CD14-positive monocyte (primary cell): ENCODE results near the gene ERG. TPM values are rescaled to one million over a fixed set of nuclear protein-coding genes. Genes with fewer than 3 reads are reported as not detected.

Experiments
- DNase-seq, 3 donors: peaks; one replicate each; pipeline ENCODE4 v3.0.0-alpha.2; 2011 to 2022
- H2AFZ ChIP-seq: 2 replicates; pipeline ENCODE4 v1.6.0; 2012; ENCODE audit warnings: mild to moderate bottlenecking, low read depth, low read length, inconsistent platforms; ENCODE audit not compliant: insufficient read depth, poor library complexity, severe bottlenecking
- H3K27ac ChIP-seq, 2 donors: 1 replicate in 1 of 2; 2 replicates in 1 of 2; pipeline ENCODE4 v1.5.1; 2012 to 2013; ENCODE audit warnings: low read length in 2 of 2, control low read depth in 1 of 2, inconsistent platforms in 1 of 2, low read depth in 1 of 2, mild to moderate bottlenecking in 1 of 2
- H3K27me3 ChIP-seq, 2 donors: one replicate each; pipeline versions ENCODE4 v1.6.0 to v1.6.1; 2011 to 2013; ENCODE audit warnings: low read length in 2 of 2; ENCODE audit not compliant: control insufficient read depth in 2 of 2, insufficient read depth in 2 of 2
- H3K36me3 ChIP-seq, 2 donors: replicated peaks in 1 of 2; 1 replicate in 1 of 2; 2 replicates in 1 of 2; pipeline versions ENCODE4 v1.5.1 to v1.6.1; 2012 to 2013; ENCODE audit warnings: low read length in 2 of 2, control low read depth in 1 of 2, inconsistent platforms in 1 of 2, mild to moderate bottlenecking in 1 of 2; ENCODE audit not compliant: insufficient read depth in 2 of 2, control insufficient read depth in 1 of 2
- H3K4me1 ChIP-seq, 2 donors: 1 replicate in 1 of 2; 2 replicates in 1 of 2; pipeline versions ENCODE4 v1.5.1 to v1.6.1; 2012 to 2013; ENCODE audit warnings: low read length in 2 of 2, control low read depth in 1 of 2, inconsistent platforms in 1 of 2, mild to moderate bottlenecking in 1 of 2, moderate library complexity in 1 of 2; ENCODE audit not compliant: insufficient read depth in 2 of 2, control insufficient read depth in 1 of 2
- H3K4me2 ChIP-seq: replicated peaks from 2 replicates; pipeline ENCODE3; 2012; ENCODE audit warnings: low read length, moderate library complexity, mild to moderate bottlenecking; ENCODE audit not compliant: poor library complexity, severe bottlenecking; ENCODE audit errors: extremely low read depth
- H3K4me3 ChIP-seq, 3 experiments: fragments of 200-600 bp in 1 of 3; sonication (generic) in 1 of 3; replicated peaks in 1 of 3; 1 replicate in 2 of 3; 2 replicates in 1 of 3; pipeline ENCODE4 v1.5.1; 2011 to 2013; ENCODE audit warnings: low read length in 3 of 3, mild to moderate bottlenecking in 3 of 3, control low read depth in 2 of 3, low read depth in 2 of 3, inconsistent platforms in 1 of 3, moderate library complexity in 1 of 3
- H3K79me2 ChIP-seq: 2 replicates; pipeline ENCODE4 v1.6.0; 2012; ENCODE audit warnings: mild to moderate bottlenecking, control low read depth, inconsistent platforms, low read length, moderate library complexity; ENCODE audit not compliant: insufficient read depth
- H3K9ac ChIP-seq: 2 replicates; pipeline ENCODE4 v1.6.0; 2017; ENCODE audit warnings: low read length, mild to moderate bottlenecking; ENCODE audit not compliant: insufficient read depth, poor library complexity, severe bottlenecking
- H3K9me3 ChIP-seq, 2 donors: replicated peaks in 1 of 2; 1 replicate in 1 of 2; 2 replicates in 1 of 2; pipeline versions ENCODE4 v1.5.1 to v1.6.1; 2012 to 2013; ENCODE audit warnings: low read length in 2 of 2, control low read depth in 1 of 2; ENCODE audit not compliant: control insufficient read depth in 1 of 2, insufficient read depth in 1 of 2
- H4K20me1 ChIP-seq: 2 replicates; pipeline ENCODE4 v1.6.0; 2012; ENCODE audit warnings: mild to moderate bottlenecking, low read length, control low read depth, moderate library complexity; ENCODE audit not compliant: insufficient read depth
- H3K27ac Mint-ChIP-seq, 7 donors: one replicate each; pipeline ENCODE4 v1.8.0; 2020; ENCODE audit warnings: mild to moderate bottlenecking in 7 of 7, mixed read lengths in 7 of 7, moderate library complexity in 6 of 7, inconsistent platforms in 2 of 7
- H3K27me3 Mint-ChIP-seq, 3 donors: one replicate each; pipeline ENCODE4 v1.8.0; 2021 to 2022; ENCODE audit warnings: low read depth in 3 of 3, mild to moderate bottlenecking in 3 of 3, mixed read lengths in 3 of 3, moderate library complexity in 3 of 3, inconsistent platforms in 1 of 3
- H3K36me3 Mint-ChIP-seq, 2 donors: one replicate each; pipeline ENCODE4 v1.8.0; 2020; ENCODE audit warnings: mixed read lengths in 2 of 2, inconsistent platforms in 1 of 2, mild to moderate bottlenecking in 1 of 2
- H3K4me1 Mint-ChIP-seq: one replicate; pipeline ENCODE4 v1.8.0; 2020; ENCODE audit warnings: mild to moderate bottlenecking, mixed read lengths
- H3K4me3 Mint-ChIP-seq, 2 donors: one replicate each; pipeline ENCODE4 v1.8.0; 2020; ENCODE audit warnings: mild to moderate bottlenecking in 2 of 2, mixed read lengths in 2 of 2, moderate library complexity in 1 of 2
- H3K9me3 Mint-ChIP-seq, 7 donors: one replicate each; pipeline ENCODE4 v1.8.0; 2020 to 2022; ENCODE audit warnings: mixed read lengths in 7 of 7, mild to moderate bottlenecking in 6 of 7, moderate library complexity in 6 of 7, inconsistent platforms in 2 of 7
- WGBS: methylation state at CpG from one replicate; pipeline ENCODE4 v1.1.5; 2013; ENCODE audit warnings: missing lambda C conversion rate; ENCODE audit not compliant: insufficient coverage; 5-methylcytosine and 5-hydroxymethylcytosine counted together
- intact Hi-C, 2 donors: fragments of 100-400 bp; cut with micrococcal nuclease; formaldehyde crosslinking; loops; one replicate each; pipeline versions ENCODE4 v1.15.0 to v1.15.1; 2023
- polyA plus RNA-seq, 3 donors: library from polyadenylated mRNA; depleted of rRNA in 1 of 3; unstranded in 2 of 3; stranded (reverse) in 1 of 3; fragments of 300-500 nt in 2 of 3; fragments of >200 nt in 1 of 3; fragmentation: Illumina TruSeq in 2 of 3; gene quantifications; 1 replicate in 2 of 3; 2 replicates in 1 of 3; pipeline ENCODE4 v1.2.3, GENCODE V29; 2012 to 2021
- TF ChIP-seq, protein P1 (sequence below): fragments of 200-600 bp; IDR thresholded peaks from one replicate; pipeline ENCODE4 v1.8.0; 2022; ENCODE audit warnings: antibody characterized with exemption, mild to moderate bottlenecking

ERG gene
- polyA plus RNA-seq, 3 donors = 0.16 to 0.22 TPM; not detected in 1

DNA sequence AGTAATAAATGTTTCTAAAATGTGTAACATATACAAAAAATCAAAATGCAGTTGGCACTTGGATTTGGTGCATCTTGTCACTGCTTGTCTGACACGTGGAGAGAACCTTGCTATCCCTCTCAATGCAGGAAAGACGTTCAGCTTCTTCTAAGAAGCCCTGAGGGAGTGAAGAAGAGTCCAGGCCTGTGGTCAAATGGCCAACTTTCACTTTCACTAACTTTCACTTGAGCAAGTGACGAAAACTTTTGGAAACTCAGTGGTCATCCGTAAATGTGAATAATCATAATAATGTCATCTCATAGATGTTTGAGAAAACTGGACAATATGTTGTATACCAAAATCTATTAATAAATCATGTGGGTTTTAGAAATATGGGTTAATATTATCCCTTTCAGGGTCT, 61.9 kb downstream of the ERG start:
- Mint-ChIP-seq H3K9me3 (no peaks in the 10 kb centered on the region), H3K4me3 (peak overlapping the region; percentile 16 to 21), H3K4me1 (peaks cover 58% of the 10 kb centered on the region), H3K27ac (peak overlapping the region in 1 of 7 donors; percentile 34), H3K27me3 (no peaks in the 10 kb centered on the region), H3K36me3 (peaks cover 0 to 2% of the 10 kb centered on the region in 2 donors)
- TF ChIP-seq, protein P1, sequence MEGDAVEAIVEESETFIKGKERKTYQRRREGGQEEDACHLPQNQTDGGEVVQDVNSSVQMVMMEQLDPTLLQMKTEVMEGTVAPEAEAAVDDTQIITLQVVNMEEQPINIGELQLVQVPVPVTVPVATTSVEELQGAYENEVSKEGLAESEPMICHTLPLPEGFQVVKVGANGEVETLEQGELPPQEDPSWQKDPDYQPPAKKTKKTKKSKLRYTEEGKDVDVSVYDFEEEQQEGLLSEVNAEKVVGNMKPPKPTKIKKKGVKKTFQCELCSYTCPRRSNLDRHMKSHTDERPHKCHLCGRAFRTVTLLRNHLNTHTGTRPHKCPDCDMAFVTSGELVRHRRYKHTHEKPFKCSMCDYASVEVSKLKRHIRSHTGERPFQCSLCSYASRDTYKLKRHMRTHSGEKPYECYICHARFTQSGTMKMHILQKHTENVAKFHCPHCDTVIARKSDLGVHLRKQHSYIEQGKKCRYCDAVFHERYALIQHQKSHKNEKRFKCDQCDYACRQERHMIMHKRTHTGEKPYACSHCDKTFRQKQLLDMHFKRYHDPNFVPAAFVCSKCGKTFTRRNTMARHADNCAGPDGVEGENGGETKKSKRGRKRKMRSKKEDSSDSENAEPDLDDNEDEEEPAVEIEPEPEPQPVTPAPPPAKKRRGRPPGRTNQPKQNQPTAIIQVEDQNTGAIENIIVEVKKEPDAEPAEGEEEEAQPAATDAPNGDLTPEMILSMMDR = no peak
- no peaks in the 10 kb centered on the region for H3K79me2 ChIP-seq
- peaks cover 42 to 49% of the 10 kb centered on the region in 2 donors for H3K4me1 ChIP-seq
- H3K36me3 ChIP-seq = no peaks in the 10 kb centered on the region
- DNase-seq = no peak
- no peaks in the 10 kb centered on the region for H3K9me3 ChIP-seq
- no peaks in the 10 kb centered on the region for H3K27me3 ChIP-seq
- no peak overlapping the region for H3K9ac ChIP-seq
- intact Hi-C loops = no loop called here
- no peak overlapping the region for H3K27ac ChIP-seq
- no peaks in the 10 kb centered on the region for H4K20me1 ChIP-seq
- no peak overlapping the region for H2AFZ ChIP-seq
- no CpG with 5 or more reads among the region's 4 CpGs for WGBS
- peak overlapping the region; percentile 17 for H3K4me2 ChIP-seq
- H3K4me3 ChIP-seq = no peak overlapping the region

DNA sequence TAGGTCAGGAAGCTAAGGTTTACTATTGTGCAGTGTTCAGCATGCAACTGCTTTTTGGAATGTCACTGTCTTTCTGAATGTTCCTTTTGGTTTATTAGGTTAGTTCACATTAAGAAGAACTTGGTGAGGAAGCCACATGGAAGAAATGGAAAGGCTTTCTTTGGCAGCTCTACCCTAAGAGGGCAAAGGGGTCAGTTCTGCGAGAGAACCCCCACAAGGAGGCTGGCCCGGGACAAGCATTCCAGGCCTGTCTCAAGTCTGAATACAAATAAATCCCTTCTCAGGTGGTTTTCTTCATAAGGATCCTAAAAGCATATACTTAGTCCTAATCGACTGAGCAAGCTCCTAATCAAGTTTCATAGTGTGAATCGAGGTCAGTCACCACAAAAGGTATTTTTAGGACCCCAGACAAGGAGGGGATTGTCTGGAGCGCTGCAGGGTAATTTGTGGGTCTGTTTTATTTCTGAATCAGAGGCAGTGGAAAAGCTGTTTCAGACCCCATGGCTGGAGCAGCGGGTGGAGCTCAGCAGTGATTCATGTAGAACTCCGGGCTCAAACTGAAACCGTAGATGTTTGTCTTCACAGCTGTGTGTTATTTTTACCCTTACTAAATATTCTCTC, 63.3 kb downstream of the ERG start:
- Histone ChIP-seq H3K9me3 (no peaks in the 10 kb centered on the region), H3K36me3 (no peaks in the 10 kb centered on the region), H2AFZ (no peak overlapping the region), H3K27ac (no peak overlapping the region), H3K4me1 (peaks cover 33 to 39% of the 10 kb centered on the region in 2 donors), H3K4me3 (no peak overlapping the region), H3K27me3 (no peaks in the 10 kb centered on the region), H3K4me2 (no peak overlapping the region), H3K9ac (no peak overlapping the region), H3K79me2 (no peaks in the 10 kb centered on the region), H4K20me1 (no peaks in the 10 kb centered on the region)
- TF ChIP-seq, protein P1 = no peak
- no peaks in the 10 kb centered on the region for H3K27me3 Mint-ChIP-seq
- WGBS = 100% methylated on average over 1 of the region's 8 CpGs
- peaks cover 47% of the 10 kb centered on the region for H3K4me1 Mint-ChIP-seq
- no peak for DNase-seq
- intact Hi-C loops = no loop called here
- H3K9me3 Mint-ChIP-seq = peaks cover 0 to 1% (median 0%) of the 10 kb centered on the region in 7 donors
- peak overlapping the region in 1 of 7 donors; percentile 7 for H3K27ac Mint-ChIP-seq
- H3K4me3 Mint-ChIP-seq = no peak overlapping the region
- peaks cover 0 to 2% of the 10 kb centered on the region in 2 donors for H3K36me3 Mint-ChIP-seq
